ENCODE results near the gene ELAVL2. TPM values are rescaled to one million over a fixed set of nuclear protein-coding genes. Genes with fewer than 3 reads are reported as not detected.

Gene ELAVL2
- polyA plus RNA-seq, 2 of the 4 experiments (the other 2 are of a cell fraction): 0.03 to 0.13 TPM

GRCh38 chr9:23826120-23826629, at the start of gene ELAVL2 (continued):
- TF ChIP-seq CEBPB (IDR thresholded peaks at IDR 0.05) (no peak), ZSCAN20 (CRISPR knock-in tag; IDR thresholded peaks at IDR 0.05) (no peak), CBX8 (IDR thresholded peaks at IDR 0.05) (no peak), HOXB13 (CRISPR knock-in tag; IDR thresholded peaks at IDR 0.05; ENCODE audit: low read depth) (0 out of 2 replicates have a peak, but pooled peaks have one; percentile 50), SMC3 (IDR thresholded peaks at IDR 0.05) (no peak), PBX3 (IDR thresholded peaks at IDR 0.05) (peak; percentile 98), USF2 (IDR thresholded peaks at IDR 0.05) (no peak), ESRRA (IDR thresholded peaks at IDR 0.05; ENCODE audit: borderline replicate concordance, low read length) (no peak), NFE2L2 (conservative IDR thresholded peaks at IDR 0.05; ENCODE audit: low read length) (no peak), CBX2 (IDR thresholded peaks at IDR 0.05; ENCODE audit: borderline replicate concordance, low read depth) (no peak), KDM5A (IDR thresholded peaks at IDR 0.05) (no peak), POLR2A (IDR thresholded peaks at IDR 0.05; ENCODE audit: low read length) (peak; percentile 61), JUN (IDR thresholded peaks at IDR 0.05) (peak in 1 of 2 experiments; percentile 51; a peak in 1 of 5 replicates)

- POLR2A ChIA-PET: no interaction called here
- DNase-seq (ENCODE audit: low read depth in 1 of 2, low spot score in 1 of 2) (no peak), FAIRE-seq (no peak), ATAC-seq (no peak)
- Histone ChIP-seq H3K4me2 (no peak overlapping the region), H3K4me3 (no peak overlapping the region), H3K9me3 (no peaks in the 10 kb centered on the region), H3K4me1 (no peaks in the 10 kb centered on the region), H3K27ac (no peak overlapping the region)
- 12% methylated on average over 3 of the region's 3 CpGs for WGBS (ENCODE audit: missing lambda C conversion rate)
- TF ChIP-seq HOXA7 (CRISPR knock-in tag; IDR thresholded peaks at IDR 0.05): no peak
- TF ChIP-seq E2F6 (IDR thresholded peaks at IDR 0.05; ENCODE audit: borderline replicate concordance, low read depth): no peak
- TF ChIP-seq ELK1 (IDR thresholded peaks at IDR 0.05; ENCODE audit: low read depth, low read length): no peak
- no peak for TF ChIP-seq ZSCAN20 (CRISPR knock-in tag; IDR thresholded peaks at IDR 0.05)
- CTCF ChIA-PET: no interaction called here
These were observed 32.2 kb upstream of the ELAVL2 start for GRCh38 chr9:23858234-23858633.

- POLR2A ChIA-PET: no interaction called here
- TF ChIP-seq HOXA7 (CRISPR knock-in tag; IDR thresholded peaks at IDR 0.05) (no peak), MYC (IDR thresholded peaks at IDR 0.05; ENCODE audit: borderline replicate concordance, low read length) (no peak), HEYL (CRISPR knock-in tag; IDR thresholded peaks at IDR 0.05) (no peak), E2F6 (IDR thresholded peaks at IDR 0.05; ENCODE audit: borderline replicate concordance, low read depth) (no peak)
- CTCF ChIA-PET: interaction anchor here (0.6 kb wide), 1 partner anchor 1015 kb away, joined by 3 read pairs; no protein-coding TSS in a partner anchor
- ATAC-seq (no peak), DNase-seq (ENCODE audit: low read depth in 1 of 2, low spot score in 1 of 2) (no peak), FAIRE-seq (no peak)
- no peak overlapping the region for H3K4me2 ChIP-seq
- H3K9me3 ChIP-seq: no peaks in the 10 kb centered on the region
- no peaks in the 10 kb centered on the region for H3K4me1 ChIP-seq
- H3K27ac ChIP-seq: no peak overlapping the region
- WGBS (ENCODE audit: missing lambda C conversion rate): 14% methylated on average over 5 of the region's 5 CpGs
- no peak overlapping the region for H3K4me3 ChIP-seq
These were observed 30.0 kb upstream of the ELAVL2 start for GRCh38 chr9:23855873-23856604.
